ENCODE results near the gene SLC35G6.
A peak's percentile ranks its signal among the peaks of the same experiment; 100 is the strongest.
"Not testable (repeated sequence)": the region's sequence is repeated elsewhere in the genome, so short reads cannot be mapped to it uniquely, and the experiment has no call there.

SLC35G6 gene

DNA sequence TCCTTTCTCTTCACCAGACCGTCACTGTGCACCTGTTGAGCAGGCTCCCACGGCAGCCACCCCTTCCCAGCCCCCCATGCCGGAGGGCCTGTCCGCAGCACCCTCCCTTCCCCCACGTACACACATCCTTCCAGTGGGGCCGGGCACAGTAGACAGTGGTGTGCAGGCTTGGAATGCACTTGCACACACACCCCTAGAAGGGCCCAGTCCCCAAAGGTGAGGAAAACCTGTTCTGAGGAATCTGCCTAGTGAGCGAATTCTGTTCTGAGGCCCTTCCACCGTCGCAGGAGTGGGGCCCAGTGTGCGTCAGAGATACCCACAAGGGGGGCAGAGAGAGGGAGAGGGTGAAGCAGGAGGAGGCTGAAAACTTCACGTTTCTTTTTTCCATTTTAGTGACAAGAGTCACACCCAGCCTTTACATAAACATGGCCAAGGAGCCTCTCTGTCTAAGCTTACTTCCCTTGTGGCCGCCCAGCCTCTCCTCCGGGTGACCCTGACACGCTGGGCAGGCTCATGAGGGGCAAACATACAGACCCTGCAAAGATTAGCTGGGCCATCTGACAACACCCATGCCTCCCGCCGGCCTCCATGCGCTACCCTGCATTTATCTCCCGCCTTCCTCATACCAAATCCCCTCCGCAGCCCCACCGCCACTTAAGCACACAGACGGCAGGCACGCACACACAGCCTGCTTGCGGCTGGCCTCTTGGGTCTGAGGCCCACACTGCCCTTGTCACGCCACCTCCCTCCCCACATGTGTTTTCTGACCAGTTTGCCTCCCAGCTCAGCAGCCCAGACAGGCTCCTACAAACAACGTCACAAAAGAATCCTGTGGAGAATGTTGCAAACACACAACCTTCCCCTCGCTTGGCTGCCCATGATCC, 3.6 kb upstream of the SLC35G6 start:
- DNase-seq (ENCODE audit: extremely low read depth in 1 of 2, low read depth in 1 of 2), result no peak

DNA sequence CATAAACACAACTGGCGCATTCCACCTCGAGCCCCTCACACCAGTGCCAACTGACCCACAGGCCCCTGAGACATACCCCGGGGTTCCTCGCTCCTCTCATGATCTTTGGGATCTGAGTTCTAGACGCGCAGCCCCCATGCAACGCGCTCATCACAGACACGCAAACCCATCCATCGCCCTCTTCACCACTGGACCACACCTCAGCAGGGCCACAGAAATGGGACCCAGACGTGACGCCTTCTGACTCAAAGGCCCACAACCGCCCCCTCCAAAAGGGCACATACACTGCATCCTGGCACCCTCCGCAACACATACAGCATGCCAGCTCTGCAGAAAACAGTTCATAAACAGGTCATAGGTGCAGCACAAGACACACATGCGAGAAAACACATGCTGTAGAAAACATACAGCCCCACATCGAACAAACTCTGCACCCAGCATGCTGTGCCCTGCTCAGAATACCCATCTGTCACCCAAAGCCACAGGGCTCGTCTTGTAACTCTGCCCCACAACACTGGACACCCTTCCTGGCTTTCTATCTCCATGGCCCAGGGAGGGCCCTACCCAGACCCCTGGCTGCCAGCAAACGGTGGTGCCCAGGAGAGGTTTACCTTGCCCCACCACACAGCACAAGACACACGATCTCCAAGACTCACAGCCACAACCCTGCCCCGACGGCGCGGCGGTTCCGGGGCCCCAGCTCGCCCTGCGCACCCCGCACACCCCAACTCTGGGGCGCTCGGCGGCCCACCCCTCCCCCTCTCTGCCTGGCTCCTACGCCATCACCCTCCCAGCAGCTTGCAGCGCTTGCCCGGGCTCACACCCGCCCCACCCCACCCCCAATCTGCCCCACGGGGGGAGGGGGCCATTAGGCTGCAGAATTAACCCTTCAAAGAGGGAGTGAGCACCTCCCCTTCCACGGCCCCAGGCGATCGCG, 2.7 kb upstream of the SLC35G6 start:
- DNase-seq (ENCODE audit: extremely low read depth in 1 of 2, low read depth in 1 of 2), result peak in 1 of 2 donors; percentile 42

DNA sequence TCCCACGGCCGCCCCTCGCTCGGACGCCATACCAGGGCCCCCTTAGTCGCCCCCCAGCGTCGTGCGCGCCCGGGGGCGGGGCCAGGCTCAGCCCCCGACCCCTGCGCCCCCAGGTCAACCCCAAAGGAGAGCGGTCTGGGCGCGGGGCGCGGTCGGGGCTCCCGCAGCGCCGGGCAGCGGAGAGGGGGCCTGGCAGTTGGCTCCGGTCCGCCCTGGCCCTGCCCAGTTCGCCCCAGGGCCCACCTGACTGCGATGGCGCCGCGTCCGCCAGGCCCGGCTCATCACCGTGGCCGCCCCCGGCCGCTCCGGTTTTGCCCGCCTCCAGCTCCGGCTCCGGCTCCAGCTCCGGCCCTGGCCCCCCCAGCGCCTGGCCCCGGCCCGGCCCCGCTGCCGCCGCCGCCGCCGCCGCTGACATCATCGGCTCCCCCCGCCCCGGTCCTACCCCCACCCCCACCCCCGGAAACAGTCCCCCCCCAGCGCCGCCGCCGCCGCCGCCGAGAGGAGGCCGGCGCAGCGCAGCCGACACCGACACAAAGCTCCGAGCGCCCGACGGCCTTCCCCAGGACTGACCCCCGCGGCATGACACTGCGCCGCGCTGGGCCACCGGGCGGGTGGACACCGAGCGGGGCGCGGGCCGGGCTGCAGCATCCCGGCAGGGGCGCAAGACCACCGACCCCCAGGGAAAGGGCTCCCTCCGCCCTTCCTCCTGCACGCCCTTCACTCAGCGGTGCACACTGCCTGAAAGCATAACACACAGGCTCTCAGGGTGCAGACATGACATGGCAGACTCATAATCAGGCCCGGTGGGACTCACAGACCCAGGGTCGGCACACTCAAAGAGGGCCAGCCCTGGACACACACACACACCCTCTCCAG, 1.8 kb upstream of the SLC35G6 start, which contains the start of gene ZBTB4:
ZBTB4 (minus strand) TSS at position 419 of the 876 bp plus-strand sequence. CDS start 12,830 bp downstream, outside the sequence.
- DNase-seq (ENCODE audit: extremely low read depth in 1 of 2, low read depth in 1 of 2), result no peak

DNA sequence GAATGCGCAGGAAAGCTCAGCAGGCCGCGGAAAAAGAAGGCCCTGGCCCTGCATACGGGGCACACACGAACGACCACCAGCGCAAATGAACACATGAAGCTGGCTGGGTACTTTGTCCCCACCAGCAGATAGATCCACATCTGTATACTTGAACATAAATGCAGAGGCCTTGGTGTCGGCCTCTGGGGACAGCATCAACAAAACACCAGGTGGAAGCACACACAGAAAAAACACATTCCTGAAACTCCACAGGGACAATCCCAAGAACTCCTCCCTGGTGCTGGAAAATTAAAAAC, 1.2 kb upstream of the SLC35G6 start:
- DNase-seq (ENCODE audit: extremely low read depth in 1 of 2, low read depth in 1 of 2), result no peak

DNA sequence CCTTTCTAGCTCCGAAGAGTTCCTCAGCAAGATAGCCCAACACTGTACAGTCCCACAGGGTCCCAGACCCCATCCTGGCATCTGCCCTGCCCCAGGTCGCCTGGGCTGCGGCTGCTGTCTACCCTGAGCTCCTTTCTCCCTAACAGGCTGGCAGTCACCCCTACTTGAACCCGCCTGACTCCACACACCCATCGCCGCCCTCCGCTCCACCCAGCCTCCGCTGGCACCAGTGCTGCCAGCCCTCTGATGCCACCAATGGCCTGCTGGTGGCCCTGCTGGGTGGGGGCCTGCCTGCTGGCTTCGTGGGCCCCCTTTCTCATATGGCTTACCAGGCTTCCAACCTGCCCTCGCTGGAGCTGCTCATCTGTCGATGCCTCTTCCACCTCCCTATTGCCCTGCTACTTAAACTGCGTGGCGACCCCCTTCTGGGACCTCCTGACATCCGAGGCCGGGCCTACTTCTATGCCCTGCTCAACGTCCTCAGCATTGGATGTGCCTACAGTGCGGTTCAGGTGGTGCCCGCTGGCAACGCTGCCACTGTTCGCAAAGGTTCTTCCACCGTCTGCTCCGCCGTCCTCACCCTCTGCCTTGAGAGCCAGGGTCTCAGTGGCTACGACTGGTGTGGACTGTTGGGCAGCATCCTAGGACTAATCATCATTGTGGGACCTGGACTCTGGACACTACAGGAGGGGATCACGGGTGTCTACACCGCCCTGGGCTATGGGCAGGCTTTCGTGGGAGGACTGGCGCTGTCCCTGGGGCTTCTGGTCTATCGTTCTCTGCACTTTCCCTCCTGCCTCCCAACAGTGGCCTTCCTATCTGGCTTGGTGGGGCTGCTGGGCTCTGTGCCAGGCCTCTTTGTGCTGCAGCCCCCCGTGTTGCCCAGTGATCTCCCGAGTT, 846 bp downstream of the SLC35G6 start:
- DNase-seq (ENCODE audit: extremely low read depth in 1 of 2, low read depth in 1 of 2), result not testable (repeated sequence)

DNA sequence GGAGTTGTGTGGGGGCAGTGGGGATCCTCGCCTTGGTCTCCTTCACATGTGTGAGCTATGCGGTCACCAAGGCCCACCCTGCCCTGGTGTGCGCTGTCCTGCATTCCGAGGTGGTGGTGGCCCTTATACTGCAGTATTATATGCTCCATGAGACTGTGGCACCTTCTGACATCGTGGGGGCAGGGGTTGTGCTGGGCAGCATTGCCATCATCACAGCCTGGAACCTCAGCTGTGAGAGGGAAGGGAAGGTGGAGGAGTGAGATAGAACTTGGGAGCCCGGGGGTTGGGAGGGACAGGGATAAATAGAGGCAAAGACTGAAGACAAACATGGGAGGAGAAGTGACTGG, 1.5 kb downstream of the SLC35G6 start:
- DNase-seq (ENCODE audit: extremely low read depth in 1 of 2, low read depth in 1 of 2), result not testable (repeated sequence)

DNA sequence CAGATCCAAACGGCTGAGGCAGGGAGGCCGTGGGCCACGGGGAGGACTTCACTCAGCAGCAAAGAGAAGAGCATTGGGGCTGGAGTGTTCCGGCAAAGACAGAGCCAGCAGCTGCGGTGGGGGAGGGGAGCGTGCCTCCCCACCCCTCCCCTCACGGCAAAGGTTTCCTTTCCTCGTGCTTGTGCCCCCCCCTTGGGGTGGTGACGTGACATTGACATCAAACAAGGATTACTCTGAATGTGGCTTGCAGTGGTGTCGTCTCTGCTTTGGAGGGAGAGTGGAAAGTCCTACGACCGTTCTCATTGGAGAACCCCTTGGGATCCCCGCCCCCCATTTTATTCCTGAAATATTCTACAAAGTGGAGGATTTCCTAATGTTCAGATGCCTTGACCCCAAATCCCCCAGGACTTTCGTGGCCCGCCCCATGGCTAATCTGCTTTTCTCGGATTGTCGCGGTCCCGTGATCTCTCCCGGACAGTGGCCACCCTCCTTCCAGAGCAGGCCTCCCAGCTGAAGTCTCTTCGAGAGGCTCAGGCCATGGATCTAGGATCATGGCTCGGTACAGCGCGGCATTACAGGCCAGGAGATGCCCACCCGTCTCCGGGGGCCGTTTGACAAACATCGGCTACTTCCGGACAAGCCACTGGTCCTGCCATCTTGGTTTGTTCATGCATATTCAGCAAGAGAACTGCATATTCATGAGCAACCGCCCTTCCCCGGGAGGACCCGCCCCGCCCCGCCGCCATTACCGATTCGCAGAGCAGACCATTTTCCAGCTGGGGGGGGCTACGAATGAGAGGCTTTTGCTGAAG, 2.2 kb downstream of the SLC35G6 start:
- peak; percentile 83 to 84 for DNase-seq (ENCODE audit: extremely low read depth in 1 of 2, low read depth in 1 of 2)

DNA sequence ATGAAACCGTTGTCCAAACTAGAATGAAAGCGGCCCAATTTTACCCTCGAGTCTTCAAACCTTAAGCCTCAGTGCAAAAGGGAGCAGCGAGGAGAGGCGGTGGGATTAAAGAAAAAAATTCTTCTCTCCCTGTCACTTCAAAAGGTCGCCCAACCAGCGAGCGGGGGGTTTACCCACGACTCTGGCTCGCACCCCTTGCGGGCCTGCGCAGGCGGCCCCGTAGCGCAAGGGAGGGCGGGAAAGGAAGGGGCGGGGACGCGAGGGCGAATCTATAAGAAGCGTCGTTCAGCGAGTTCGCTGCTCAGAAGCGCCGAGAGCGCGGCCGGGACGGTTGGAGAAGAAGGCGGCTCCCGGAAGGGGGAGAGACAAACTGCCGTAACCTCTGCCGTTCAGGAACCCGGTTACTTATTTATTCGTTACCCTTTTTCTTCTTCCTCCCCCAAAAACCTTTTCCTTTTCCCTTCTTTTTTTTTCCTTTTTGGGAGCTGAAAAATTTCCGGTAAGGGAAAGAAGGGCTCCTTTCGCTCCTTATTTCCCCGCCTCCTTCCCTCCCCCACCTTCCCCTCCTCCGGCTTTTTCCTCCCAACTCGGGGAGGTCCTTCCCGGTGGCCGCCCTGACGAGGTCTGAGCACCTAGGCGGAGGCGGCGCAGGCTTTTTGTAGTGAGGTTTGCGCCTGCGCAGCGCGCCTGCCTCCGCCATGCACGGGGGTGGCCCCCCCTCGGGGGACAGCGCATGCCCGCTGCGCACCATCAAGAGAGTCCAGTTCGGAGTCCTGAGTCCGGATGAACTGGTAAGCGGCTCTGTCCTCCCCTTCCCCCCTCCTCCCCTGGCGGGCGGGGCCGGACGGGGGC, 3.0 kb downstream of the SLC35G6 start, which contains the start of gene POLR2A:
POLR2A (plus strand) TSS at position 300 of the 852 bp plus-strand sequence.
- DNase-seq (ENCODE audit: extremely low read depth in 1 of 2, low read depth in 1 of 2), result peak; percentile 92 to 93

DNA sequence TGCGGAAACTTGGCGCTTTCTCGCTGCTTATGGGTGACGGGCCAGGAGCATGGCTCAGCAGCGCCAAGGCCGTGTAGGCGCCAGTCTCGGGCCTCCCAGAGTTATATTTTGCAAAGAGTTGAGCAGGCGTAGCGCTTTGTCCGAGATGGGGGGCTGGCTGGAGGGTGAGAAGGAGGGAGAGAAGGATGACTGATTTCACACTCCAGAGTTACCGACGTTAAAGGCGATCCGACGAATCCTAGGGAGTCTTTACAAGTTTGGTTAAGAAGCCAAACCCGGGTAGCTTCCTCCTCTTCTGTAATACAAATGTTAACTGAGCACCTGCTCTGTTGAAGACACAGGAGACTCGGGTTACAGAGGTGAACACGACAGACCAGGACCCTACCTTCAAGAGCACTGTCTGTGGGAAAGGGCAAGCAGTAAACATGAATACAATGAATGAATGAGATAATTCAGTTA, 3.7 kb downstream of the SLC35G6 start:
- DNase-seq (ENCODE audit: extremely low read depth in 1 of 2, low read depth in 1 of 2), result no peak

DNA sequence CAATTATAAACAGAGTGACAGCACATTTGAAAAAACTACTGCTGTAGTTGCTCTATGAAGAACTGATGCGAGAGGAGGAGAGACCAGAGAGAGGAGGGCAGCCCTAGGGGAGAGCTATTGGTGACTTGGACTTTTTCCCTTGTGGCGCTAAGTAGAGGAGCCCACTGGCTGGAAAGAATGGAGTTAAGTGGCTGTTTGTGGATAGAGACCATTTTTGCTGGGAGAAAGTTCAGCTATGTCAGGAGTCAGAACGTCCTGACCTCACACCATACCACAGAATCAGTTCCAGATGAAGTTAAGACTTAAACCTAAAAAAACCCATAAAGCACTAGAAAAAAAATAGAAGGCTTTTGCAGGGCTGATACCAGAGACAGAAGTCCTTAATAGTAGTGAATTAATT, 4.9 kb downstream of the SLC35G6 start:
- no peak for DNase-seq (ENCODE audit: extremely low read depth in 1 of 2, low read depth in 1 of 2)

DNA sequence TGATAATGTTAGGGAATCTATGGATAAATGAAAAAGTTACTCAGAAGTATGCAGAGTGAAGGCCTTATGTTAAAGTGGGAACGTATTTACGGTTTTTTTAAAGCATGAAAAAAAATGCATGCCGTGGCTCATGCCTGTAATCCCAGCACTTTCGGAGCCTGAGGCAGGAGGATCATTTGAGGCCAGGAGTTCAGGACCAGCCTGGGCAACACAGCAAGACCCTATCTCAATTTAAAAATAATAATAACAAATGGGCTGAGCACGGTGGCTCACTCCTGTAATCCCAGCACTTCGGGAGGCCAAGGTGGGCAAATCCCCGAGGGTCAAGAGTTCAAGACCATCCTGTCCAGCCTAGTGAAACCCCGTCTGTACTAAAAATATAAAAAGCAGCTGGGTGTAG, 8.9 kb downstream of the SLC35G6 start:
- no peak for DNase-seq (ENCODE audit: extremely low read depth in 1 of 2, low read depth in 1 of 2)

DNA sequence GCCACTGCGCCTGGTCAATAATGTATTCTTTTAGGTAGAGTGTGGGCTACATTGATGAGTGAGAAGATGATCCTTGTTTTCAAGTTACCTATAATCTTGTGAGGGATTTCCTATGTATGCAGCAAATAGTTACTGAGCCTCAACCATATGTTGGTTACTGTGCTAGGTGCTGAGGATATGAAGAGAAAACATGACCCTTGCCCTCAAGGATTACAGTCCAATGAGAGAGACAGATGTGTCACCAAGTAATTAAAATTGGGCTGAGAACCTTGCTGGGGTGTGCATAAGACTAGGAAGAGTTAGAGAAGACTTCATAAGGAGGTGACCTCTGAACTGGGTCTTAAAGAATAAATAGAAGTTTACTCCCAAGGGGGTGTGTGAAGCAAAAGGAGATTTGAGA, 10.3 kb downstream of the SLC35G6 start:
- DNase-seq (ENCODE audit: extremely low read depth in 1 of 2, low read depth in 1 of 2), result no peak

DNA sequence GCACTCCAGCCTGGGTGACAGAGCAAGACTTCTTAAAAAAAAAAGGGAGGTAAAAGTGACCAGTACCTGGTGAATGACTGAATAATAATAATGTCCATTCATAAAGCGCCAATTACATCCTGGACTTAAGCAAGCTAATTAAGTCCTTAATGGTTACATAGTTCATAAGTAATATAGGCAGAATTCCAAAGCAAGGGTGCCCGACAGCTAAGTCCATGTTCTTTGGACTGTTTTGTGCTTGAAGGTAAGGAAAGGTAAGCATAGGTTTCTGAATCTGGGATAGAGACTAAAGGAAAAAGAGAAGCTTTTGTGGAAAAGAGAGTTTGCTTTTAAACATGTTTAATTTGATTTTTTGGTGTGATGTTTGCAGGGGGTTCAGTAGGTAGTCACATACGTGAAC, 12.7 kb downstream of the SLC35G6 start:
- no peak for DNase-seq (ENCODE audit: extremely low read depth in 1 of 2, low read depth in 1 of 2)

DNA sequence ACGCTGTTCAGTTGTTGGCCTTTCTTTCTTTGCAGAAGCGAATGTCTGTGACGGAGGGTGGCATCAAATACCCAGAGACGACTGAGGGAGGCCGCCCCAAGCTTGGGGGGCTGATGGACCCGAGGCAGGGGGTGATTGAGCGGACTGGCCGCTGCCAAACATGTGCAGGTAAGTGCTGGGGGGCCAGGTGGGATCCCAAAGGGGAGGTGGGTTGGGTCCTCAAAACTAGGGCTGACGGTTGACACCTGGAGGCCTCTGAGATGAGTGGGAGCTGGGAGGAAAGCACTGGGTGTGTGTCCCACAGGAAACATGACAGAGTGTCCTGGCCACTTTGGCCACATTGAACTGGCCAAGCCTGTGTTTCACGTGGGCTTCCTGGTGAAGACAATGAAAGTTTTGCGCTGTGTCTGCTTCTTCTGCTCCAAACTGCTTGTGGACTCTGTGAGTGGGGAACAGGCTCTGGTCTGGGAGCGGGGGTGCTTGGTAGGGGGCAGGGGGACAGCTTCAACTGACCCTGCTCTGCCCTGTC, 14.7 kb downstream of the SLC35G6 start:
- DNase-seq (ENCODE audit: extremely low read depth in 1 of 2, low read depth in 1 of 2), result no peak

DNA sequence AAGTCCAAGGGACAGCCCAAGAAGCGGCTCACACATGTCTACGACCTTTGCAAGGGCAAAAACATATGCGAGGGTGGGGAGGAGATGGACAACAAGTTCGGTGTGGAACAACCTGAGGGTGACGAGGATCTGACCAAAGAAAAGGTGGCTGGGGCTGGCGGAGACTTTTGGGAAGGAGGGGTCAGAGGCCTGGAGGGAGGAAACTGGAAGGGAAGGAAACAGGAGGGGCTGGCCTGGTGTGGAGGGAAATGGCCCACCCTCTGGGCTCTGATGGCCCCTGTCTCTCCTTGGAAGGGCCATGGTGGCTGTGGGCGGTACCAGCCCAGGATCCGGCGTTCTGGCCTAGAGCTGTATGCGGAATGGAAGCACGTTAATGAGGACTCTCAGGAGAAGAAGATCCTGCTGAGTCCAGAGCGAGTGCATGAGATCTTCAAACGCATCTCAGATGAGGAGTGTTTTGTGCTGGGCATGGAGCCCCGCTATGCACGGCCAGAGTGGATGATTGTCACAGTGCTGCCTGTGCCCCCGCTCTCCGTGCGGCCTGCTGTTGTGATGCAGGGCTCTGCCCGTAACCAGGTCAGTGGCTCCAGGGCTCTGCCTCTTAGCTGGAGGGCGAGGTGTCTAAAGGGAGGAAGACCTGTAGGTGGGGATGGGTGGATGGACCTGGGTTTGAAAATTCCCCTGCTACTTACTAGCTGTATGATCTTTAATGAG, 15.4 kb downstream of the SLC35G6 start:
- no peak for DNase-seq (ENCODE audit: extremely low read depth in 1 of 2, low read depth in 1 of 2)

DNA sequence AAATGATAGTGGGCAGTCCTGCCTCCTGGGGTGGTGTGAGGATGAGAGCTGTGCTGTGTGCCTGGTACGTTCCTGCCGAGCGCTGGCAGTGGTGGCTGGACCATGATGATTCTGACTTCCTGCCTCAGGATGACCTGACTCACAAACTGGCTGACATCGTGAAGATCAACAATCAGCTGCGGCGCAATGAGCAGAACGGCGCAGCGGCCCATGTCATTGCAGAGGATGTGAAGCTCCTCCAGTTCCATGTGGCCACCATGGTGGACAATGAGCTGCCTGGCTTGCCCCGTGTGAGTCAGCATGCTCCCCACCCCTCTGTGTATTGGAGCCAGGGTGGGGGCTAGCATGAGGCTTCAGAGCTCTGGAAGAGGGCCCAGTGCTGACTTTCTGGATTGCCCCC, 16.0 kb downstream of the SLC35G6 start:
- DNase-seq (ENCODE audit: extremely low read depth in 1 of 2, low read depth in 1 of 2), result no peak

DNA sequence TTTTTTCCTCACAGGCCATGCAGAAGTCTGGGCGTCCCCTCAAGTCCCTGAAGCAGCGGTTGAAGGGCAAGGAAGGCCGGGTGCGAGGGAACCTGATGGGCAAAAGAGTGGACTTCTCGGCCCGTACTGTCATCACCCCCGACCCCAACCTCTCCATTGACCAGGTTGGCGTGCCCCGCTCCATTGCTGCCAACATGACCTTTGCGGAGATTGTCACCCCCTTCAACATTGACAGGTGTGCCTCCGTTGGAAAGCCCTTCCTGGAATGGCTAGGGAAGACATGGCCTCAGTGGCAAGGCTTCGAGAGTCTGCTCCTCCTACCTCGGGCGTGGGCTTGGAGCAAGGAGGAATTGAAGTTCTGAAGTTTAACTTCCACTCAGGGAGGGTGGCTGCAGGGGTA, 16.4 kb downstream of the SLC35G6 start:
- DNase-seq (ENCODE audit: extremely low read depth in 1 of 2, low read depth in 1 of 2), result no peak
